ENCODE data around the gene GP2. TPM values are rescaled to one million over a fixed set of nuclear protein-coding genes. Genes with fewer than 3 reads are reported as not detected.

The GP2 gene
- total RNA-seq (2022) (not detected in 2 replicates), Bru-seq, nascent RNA (not detected), BruChase-seq, experiment 1, labeled RNA remaining after a 6-hour chase (not detected), BruChase-seq, experiment 2, labeled RNA remaining after a 2-hour chase (not detected)
- long read RNA-seq, result 0 reads

DNA sequence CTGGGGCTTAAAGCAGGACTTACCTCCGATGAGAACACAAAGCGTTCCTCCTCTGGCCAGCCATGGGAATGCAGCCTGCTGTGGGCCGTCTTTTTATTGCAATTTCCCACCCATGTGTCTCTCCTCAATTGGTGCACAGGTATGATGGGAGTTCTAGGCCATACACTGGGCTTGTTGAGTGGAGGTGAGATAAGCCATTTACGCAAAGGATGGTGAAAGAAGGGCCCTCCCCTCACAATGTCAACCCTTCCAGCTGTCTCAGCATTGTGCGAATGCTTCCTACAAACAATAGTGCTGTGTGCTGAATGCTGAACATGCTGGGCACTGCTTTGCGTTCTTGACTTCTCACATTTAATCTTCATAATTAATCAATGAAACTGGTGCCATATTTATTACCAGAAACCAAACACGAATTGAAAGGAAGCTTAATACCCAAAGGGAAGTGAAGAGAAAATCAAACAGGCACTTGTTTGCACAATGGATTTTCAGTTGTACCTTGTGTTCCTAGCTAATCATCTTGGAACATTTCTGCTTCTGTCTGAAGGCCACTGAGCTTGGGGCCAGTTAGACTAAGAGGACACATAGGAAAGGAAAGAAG lies at the start of gene GP2:
GP2 (minus strand) TSS at position 70 of the 598 bp plus-strand sequence. CDS start 1,082 bp downstream, outside the sequence.
- H3K4me1 Mint-ChIP-seq (ENCODE audit: insufficient read depth, unreplicated experiment), result no peaks in the 10 kb centered on the region
- BruUV-seq (replicated peaks), result no TSS peak

DNA sequence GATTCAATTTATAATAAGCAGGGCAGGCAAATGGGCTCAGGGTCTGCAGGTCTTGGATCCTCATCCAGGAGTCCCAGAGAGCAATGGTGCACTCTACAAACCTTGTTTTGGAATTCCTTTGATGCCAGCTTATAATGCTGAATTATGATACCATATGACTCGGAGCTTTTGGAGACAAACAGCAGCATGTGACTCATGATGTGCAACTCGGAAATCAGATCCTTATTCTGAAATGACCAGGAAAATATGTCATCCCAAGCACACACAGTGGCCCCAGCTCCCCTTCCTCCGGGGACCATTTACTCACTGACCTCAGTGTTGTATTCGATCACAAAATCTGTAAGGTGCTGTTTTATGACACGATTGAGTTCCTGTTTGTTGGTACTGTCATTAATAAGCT lies 45.4 kb upstream of the GP2 start:
- Mint-ChIP-seq H3K27ac (ENCODE audit: low read depth, unreplicated experiment) (no peak overlapping the region), H3K27me3 (ENCODE audit: insufficient read depth, unreplicated experiment) (peaks cover 42% of the 10 kb centered on the region), H3K4me1 (ENCODE audit: insufficient read depth, unreplicated experiment) (no peaks in the 10 kb centered on the region), H3K4me3 (ENCODE audit: unreplicated experiment) (no peak overlapping the region), H3K9me3 (ENCODE audit: unreplicated experiment) (no peaks in the 10 kb centered on the region), H3K36me3 (ENCODE audit: insufficient read depth, unreplicated experiment) (peaks cover 4% of the 10 kb centered on the region)
- TF ChIP-seq, protein P1, sequence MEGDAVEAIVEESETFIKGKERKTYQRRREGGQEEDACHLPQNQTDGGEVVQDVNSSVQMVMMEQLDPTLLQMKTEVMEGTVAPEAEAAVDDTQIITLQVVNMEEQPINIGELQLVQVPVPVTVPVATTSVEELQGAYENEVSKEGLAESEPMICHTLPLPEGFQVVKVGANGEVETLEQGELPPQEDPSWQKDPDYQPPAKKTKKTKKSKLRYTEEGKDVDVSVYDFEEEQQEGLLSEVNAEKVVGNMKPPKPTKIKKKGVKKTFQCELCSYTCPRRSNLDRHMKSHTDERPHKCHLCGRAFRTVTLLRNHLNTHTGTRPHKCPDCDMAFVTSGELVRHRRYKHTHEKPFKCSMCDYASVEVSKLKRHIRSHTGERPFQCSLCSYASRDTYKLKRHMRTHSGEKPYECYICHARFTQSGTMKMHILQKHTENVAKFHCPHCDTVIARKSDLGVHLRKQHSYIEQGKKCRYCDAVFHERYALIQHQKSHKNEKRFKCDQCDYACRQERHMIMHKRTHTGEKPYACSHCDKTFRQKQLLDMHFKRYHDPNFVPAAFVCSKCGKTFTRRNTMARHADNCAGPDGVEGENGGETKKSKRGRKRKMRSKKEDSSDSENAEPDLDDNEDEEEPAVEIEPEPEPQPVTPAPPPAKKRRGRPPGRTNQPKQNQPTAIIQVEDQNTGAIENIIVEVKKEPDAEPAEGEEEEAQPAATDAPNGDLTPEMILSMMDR (IDR thresholded peaks at IDR 0.05; ENCODE audit: unreplicated experiment), result no peak
- POLR2A ChIA-PET, result no interaction called here
- DNase-seq (ENCODE audit: unreplicated experiment), result no peak
- no TSS peak for BruUV-seq (replicated peaks)
- intact Hi-C loops (cut with micrococcal nuclease), result no loop called here
- CTCF ChIA-PET, result interaction anchor here (0.6 to 18.4 kb wide), 5 partner anchors 12 to 467 kb away, joined by 3 to 537 read pairs (median 4); no protein-coding TSS in a partner anchor

More for the DNA sequence above, at the start of gene GP2:
- ChIA-PET POLR2A (interaction anchor here (0.6 kb wide), 1 partner anchor 373 kb away, joined by 3 read pairs; no protein-coding TSS in a partner anchor), CTCF (no interaction called here)
- H3K36me3 Mint-ChIP-seq (ENCODE audit: insufficient read depth, unreplicated experiment), result no peaks in the 10 kb centered on the region
- H3K27ac Mint-ChIP-seq (ENCODE audit: low read depth, unreplicated experiment), result no peak within 1 kb of the TSS
- TF ChIP-seq, protein P1 (IDR thresholded peaks at IDR 0.05; ENCODE audit: unreplicated experiment), result no peak
- H3K27me3 Mint-ChIP-seq (ENCODE audit: insufficient read depth, unreplicated experiment), result peaks cover 23% of the 10 kb centered on the region
- no peak within 1 kb of the TSS for H3K4me3 Mint-ChIP-seq (ENCODE audit: unreplicated experiment)
- intact Hi-C loops (cut with micrococcal nuclease), result no loop called here
- peaks cover 10% of the 10 kb centered on the region for H3K9me3 Mint-ChIP-seq (ENCODE audit: unreplicated experiment)
- no peak for DNase-seq (ENCODE audit: unreplicated experiment)

DNA sequence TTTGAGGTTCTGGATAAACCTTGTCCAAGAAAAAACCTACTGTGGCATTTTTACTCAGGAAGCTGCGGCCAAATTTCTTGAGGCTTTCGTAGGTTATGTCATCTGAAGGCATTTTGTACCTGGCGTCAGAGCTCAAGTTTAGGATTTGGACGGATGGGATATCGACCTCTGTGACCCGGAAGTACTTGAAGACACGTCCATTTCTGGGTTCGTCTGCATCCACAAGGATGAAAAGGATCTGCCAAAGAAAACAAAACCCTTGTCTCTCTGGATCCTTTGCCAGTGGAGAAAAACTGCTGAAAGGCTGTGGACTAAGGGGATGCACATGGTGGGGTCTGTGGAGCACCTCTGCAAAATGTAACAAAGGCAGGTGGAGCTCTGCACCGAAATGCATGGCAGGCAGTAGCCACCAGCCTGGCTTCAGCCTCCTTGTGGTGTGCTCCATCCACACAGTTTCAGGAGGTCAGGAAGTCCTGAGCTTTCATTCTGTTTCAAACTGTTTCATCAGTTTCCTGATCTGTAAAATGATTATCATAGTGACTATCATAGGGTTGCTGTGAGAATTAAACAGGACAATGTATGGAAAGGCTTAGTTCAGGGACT lies 42.2 kb upstream of the GP2 start:
- ChIA-PET CTCF (interaction anchor here (2.8 kb wide), 1 partner anchor 462 kb away, joined by 15 read pairs; no protein-coding TSS in a partner anchor), POLR2A (interaction anchor here (0.8 kb wide), 1 partner anchor 40 kb away, joined by 3 read pairs; the partner anchor contains the start of gene ACSM5)
- BruUV-seq (replicated peaks), result no TSS peak
- H3K27me3 Mint-ChIP-seq (ENCODE audit: insufficient read depth, unreplicated experiment), result peaks cover 34% of the 10 kb centered on the region
- H3K4me3 Mint-ChIP-seq (ENCODE audit: unreplicated experiment), result no peak overlapping the region
- TF ChIP-seq, protein P1 (IDR thresholded peaks at IDR 0.05; ENCODE audit: unreplicated experiment), result no peak
- no peak overlapping the region for H3K27ac Mint-ChIP-seq (ENCODE audit: low read depth, unreplicated experiment)
- H3K9me3 Mint-ChIP-seq (ENCODE audit: unreplicated experiment), result no peaks in the 10 kb centered on the region
- no peaks in the 10 kb centered on the region for H3K4me1 Mint-ChIP-seq (ENCODE audit: insufficient read depth, unreplicated experiment)
- H3K36me3 Mint-ChIP-seq (ENCODE audit: insufficient read depth, unreplicated experiment), result peaks cover 4% of the 10 kb centered on the region
- no peak for DNase-seq (ENCODE audit: unreplicated experiment)
- intact Hi-C loops (cut with micrococcal nuclease), result no loop called here

DNA sequence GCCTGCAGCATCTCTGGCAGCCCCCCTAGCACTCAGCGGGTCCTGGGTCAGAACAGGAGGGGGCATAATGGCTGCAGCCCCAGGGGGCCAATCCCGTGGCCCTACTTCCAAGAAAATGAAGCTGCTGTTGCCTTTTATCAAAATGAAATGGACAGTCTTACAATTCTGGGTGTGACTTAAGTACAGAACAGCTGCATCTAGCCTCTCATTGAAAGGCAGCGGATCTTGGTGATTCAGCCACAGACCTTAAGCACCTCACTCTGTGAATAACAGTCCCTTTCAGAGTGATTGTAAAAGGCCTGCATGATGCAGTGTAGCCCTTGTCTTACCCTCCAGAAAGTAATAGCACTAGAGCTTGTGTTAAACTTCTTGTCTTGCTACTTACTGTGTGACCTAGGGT lies 36.7 kb upstream of the GP2 start:
- H3K27me3 Mint-ChIP-seq (ENCODE audit: insufficient read depth, unreplicated experiment), result peaks cover 56% of the 10 kb centered on the region
- CTCF ChIA-PET, result interaction anchor here (0.6 to 3.9 kb wide), 3 partner anchors 20 to 780 kb away, joined by 3 to 19 read pairs (median 4); no protein-coding TSS in a partner anchor
- peaks cover 4% of the 10 kb centered on the region for H3K36me3 Mint-ChIP-seq (ENCODE audit: insufficient read depth, unreplicated experiment)
- no peak overlapping the region for H3K27ac Mint-ChIP-seq (ENCODE audit: low read depth, unreplicated experiment)
- intact Hi-C loops (cut with micrococcal nuclease), result no loop called here
- POLR2A ChIA-PET, result no interaction called here
- no peaks in the 10 kb centered on the region for H3K4me1 Mint-ChIP-seq (ENCODE audit: insufficient read depth, unreplicated experiment)
- no peak for DNase-seq (ENCODE audit: unreplicated experiment)
- no peak overlapping the region for H3K4me3 Mint-ChIP-seq (ENCODE audit: unreplicated experiment)
- no peaks in the 10 kb centered on the region for H3K9me3 Mint-ChIP-seq (ENCODE audit: unreplicated experiment)
- BruUV-seq (replicated peaks), result no TSS peak
- TF ChIP-seq, protein P1 (IDR thresholded peaks at IDR 0.05; ENCODE audit: unreplicated experiment), result no peak

Measured in MCF 10A (cell line).